Measurements from ENCODE around the gene STN1. TPM values are rescaled to one million over a fixed set of nuclear protein-coding genes. Genes with fewer than 3 reads are reported as not detected.
A peak's percentile ranks its signal among the peaks of the same experiment; 100 is the strongest.

The STN1 gene
- total and polyA plus RNA-seq, 2 donors (not counting 1 experiment from before 2014, with no cell fraction given), result 21.7 to 36.5 TPM

- Histone ChIP-seq H2AFZ (ENCODE audit: low read length) (no peak overlapping the region), H3K9me3 (ENCODE audit: control insufficient read depth, insufficient read depth, low read depth, low read length) (no peaks in the 10 kb centered on the region), H3K4me1 (ENCODE audit: control insufficient read depth, extremely low read depth, insufficient read depth, low read length) (peaks cover 17% of the 10 kb centered on the region), H4K20me1 (ENCODE audit: control insufficient read depth, extremely low read depth, insufficient read depth, low read length) (no peaks in the 10 kb centered on the region), H3K4me3 (replicated peaks in 1 of 4; ENCODE audit: control extremely low read depth in 1 of 4, insufficient read depth in 1 of 4, low read depth in 3 of 4, low read length in 4 of 4) (no peak overlapping the region), H3K4me2 (ENCODE audit: extremely low read depth, insufficient read depth, low read length) (peak overlapping the region; percentile 28), H3K36me3 (ENCODE audit: control insufficient read depth, insufficient read depth, low read length) (peaks cover 5% of the 10 kb centered on the region), H3K27me3 (ENCODE audit: control insufficient read depth, insufficient read depth, low read length) (no peaks in the 10 kb centered on the region), H3K79me2 (ENCODE audit: control insufficient read depth, insufficient read depth, low read length) (no peaks in the 10 kb centered on the region), H3K9ac (ENCODE audit: insufficient read depth, low read length) (no peak overlapping the region), H3K27ac (ENCODE audit: insufficient read depth, low read length) (peak overlapping the region; percentile 65)
- peak in 1 of 2 donors; percentile 52 for DNase-seq (ENCODE audit: low read depth in 2 of 2)
- TF ChIP-seq EZH2 (IDR thresholded peaks at IDR 0.05; ENCODE audit: low read length, missing control alignments) (no peak), CTCF (conservative IDR thresholded peaks at IDR 0.05 in 1 of 2, IDR thresholded peaks at IDR 0.05 in 1 of 2; ENCODE audit: low read depth in 1 of 2, low read length in 2 of 2) (no peak)
Observed at GRCh38 chr10:103894441-103894864, 23.5 kb downstream of the STN1 start.

DNA sequence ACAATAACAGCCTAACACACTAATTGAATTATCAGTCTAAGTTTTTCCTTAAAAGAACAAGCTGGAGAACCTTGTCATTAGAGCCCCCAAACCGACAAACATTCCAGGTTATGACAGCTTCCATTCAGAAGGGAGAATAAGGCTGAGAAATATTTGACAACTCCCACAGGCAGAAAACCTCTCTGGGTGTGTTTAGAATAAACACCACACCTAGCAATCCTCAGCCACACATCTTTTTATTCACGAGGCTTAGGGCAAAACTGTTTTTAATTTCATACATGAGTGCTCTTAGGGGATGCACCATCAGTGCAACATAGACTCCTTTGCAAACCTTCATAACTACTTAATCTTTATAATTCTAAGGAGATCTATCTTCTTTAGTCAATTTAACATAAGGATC, 24.2 kb downstream of the STN1 start:
- Histone ChIP-seq H3K4me3 (replicated peaks in 1 of 4; ENCODE audit: control extremely low read depth in 1 of 4, insufficient read depth in 1 of 4, low read depth in 3 of 4, low read length in 4 of 4) (no peak overlapping the region), H3K79me2 (ENCODE audit: control insufficient read depth, insufficient read depth, low read length) (no peaks in the 10 kb centered on the region), H3K9me3 (ENCODE audit: control insufficient read depth, insufficient read depth, low read depth, low read length) (no peaks in the 10 kb centered on the region), H3K27me3 (ENCODE audit: control insufficient read depth, insufficient read depth, low read length) (no peaks in the 10 kb centered on the region), H3K4me1 (ENCODE audit: control insufficient read depth, extremely low read depth, insufficient read depth, low read length) (peaks cover 19% of the 10 kb centered on the region), H4K20me1 (ENCODE audit: control insufficient read depth, extremely low read depth, insufficient read depth, low read length) (no peaks in the 10 kb centered on the region), H2AFZ (ENCODE audit: low read length) (no peak overlapping the region), H3K4me2 (ENCODE audit: extremely low read depth, insufficient read depth, low read length) (peak overlapping the region; percentile 28), H3K36me3 (ENCODE audit: control insufficient read depth, insufficient read depth, low read length) (peaks cover 5% of the 10 kb centered on the region), H3K9ac (ENCODE audit: insufficient read depth, low read length) (no peak overlapping the region), H3K27ac (ENCODE audit: insufficient read depth, low read length) (peak overlapping the region; percentile 65)
- DNase-seq (ENCODE audit: low read depth in 2 of 2), result no peak
- TF ChIP-seq CTCF (conservative IDR thresholded peaks at IDR 0.05 in 1 of 2, IDR thresholded peaks at IDR 0.05 in 1 of 2; ENCODE audit: low read depth in 1 of 2, low read length in 2 of 2) (no peak), EZH2 (IDR thresholded peaks at IDR 0.05; ENCODE audit: low read length, missing control alignments) (no peak)

DNA sequence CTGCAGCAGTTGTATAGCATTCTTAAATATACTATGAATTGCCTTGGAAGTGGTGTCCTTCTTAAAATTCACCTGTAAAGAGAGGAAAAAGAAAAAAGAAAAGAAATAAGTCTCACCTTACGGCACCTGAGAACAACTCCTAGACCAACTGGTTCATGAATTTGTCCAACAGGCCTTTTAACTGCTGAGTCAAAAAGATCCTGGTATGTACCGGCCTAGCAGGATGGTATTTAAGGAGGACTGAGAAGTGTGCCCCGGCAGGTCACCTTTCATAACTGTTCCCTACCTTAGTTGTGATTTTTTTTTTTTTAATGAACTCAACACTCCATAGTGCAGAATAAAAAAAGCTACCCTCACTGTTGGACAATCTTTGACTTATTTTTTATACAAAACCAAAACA, 25.8 kb downstream of the STN1 start:
- Histone ChIP-seq H3K9me3 (ENCODE audit: control insufficient read depth, insufficient read depth, low read depth, low read length) (no peaks in the 10 kb centered on the region), H3K27me3 (ENCODE audit: control insufficient read depth, insufficient read depth, low read length) (no peaks in the 10 kb centered on the region), H3K4me2 (ENCODE audit: extremely low read depth, insufficient read depth, low read length) (no peak overlapping the region), H3K9ac (ENCODE audit: insufficient read depth, low read length) (no peak overlapping the region), H3K4me3 (replicated peaks in 1 of 4; ENCODE audit: control extremely low read depth in 1 of 4, insufficient read depth in 1 of 4, low read depth in 3 of 4, low read length in 4 of 4) (no peak overlapping the region), H4K20me1 (ENCODE audit: control insufficient read depth, extremely low read depth, insufficient read depth, low read length) (no peaks in the 10 kb centered on the region), H2AFZ (ENCODE audit: low read length) (no peak overlapping the region), H3K36me3 (ENCODE audit: control insufficient read depth, insufficient read depth, low read length) (peaks cover 3% of the 10 kb centered on the region), H3K4me1 (ENCODE audit: control insufficient read depth, extremely low read depth, insufficient read depth, low read length) (peaks cover 30% of the 10 kb centered on the region), H3K79me2 (ENCODE audit: control insufficient read depth, insufficient read depth, low read length) (no peaks in the 10 kb centered on the region), H3K27ac (ENCODE audit: insufficient read depth, low read length) (no peak overlapping the region)
- DNase-seq (ENCODE audit: low read depth in 2 of 2), result no peak
- TF ChIP-seq CTCF (conservative IDR thresholded peaks at IDR 0.05 in 1 of 2, IDR thresholded peaks at IDR 0.05 in 1 of 2; ENCODE audit: low read depth in 1 of 2, low read length in 2 of 2) (no peak), EZH2 (IDR thresholded peaks at IDR 0.05; ENCODE audit: low read length, missing control alignments) (no peak)
